Gastrocnemius medialis (tissue), 4 donors: Measurements from ENCODE around the gene ASIC1. TPM values are rescaled to one million over a fixed set of nuclear protein-coding genes. Genes with fewer than 3 reads are reported as not detected.

Experiments
- ATAC-seq, 2 donors: fragments of 150-250 bp; one replicate each; pipeline ENCODE4 v1.9.1; 2016
- DNase-seq, 2 donors: peaks; one replicate each; pipeline ENCODE4 v3.0.0-alpha.2; 2019
- H3K27ac ChIP-seq, 4 donors: fragments of 200-600 bp; sonication (generic); 1 replicate in 1 of 4; 2 replicates in 3 of 4; pipeline ENCODE4 v1.5.1; 2016 to 2018; ENCODE audit warnings: mild to moderate bottlenecking in 2 of 4, moderate library complexity in 1 of 4
- H3K27me3 ChIP-seq, 3 donors: fragments of 200-600 bp; sonication (generic) in 2 of 3; 1 replicate in 1 of 3; 2 replicates in 2 of 3; pipeline versions ENCODE4 v1.5.1 to v1.6.0; 2016 to 2019; ENCODE audit warnings: mild to moderate bottlenecking in 1 of 3, moderate library complexity in 1 of 3
- H3K36me3 ChIP-seq, 2 donors: fragments of 200-600 bp; sonication (generic) in 1 of 2; one replicate each; pipeline ENCODE4 v1.5.1; 2017 to 2018
- H3K4me1 ChIP-seq, 2 donors: fragments of 200-600 bp; sonication (generic) in 1 of 2; one replicate each; pipeline ENCODE4 v1.5.1; 2016 to 2017; ENCODE audit warnings: mild to moderate bottlenecking in 2 of 2
- H3K4me3 ChIP-seq, 4 donors: fragments of 200-600 bp; sonication (generic) in 3 of 4; 1 replicate in 1 of 4; 2 replicates in 3 of 4; pipeline ENCODE4 v1.5.1; 2016 to 2019; ENCODE audit warnings: mild to moderate bottlenecking in 2 of 4
- H3K9me3 ChIP-seq, 3 donors: fragments of 200-600 bp; sonication (generic) in 2 of 3; 1 replicate in 1 of 3; 2 replicates in 2 of 3; pipeline ENCODE4 v1.5.1; 2016 to 2019
- CTCF ChIP-seq, 5 experiments: fragments of 450-650 bp in 3 of 5; fragments of 200-600 bp in 2 of 5; sonication (generic) in 2 of 5; IDR thresholded peaks in 4 of 5; conservative IDR thresholded peaks in 1 of 5; 1 replicate in 4 of 5; 2 replicates in 1 of 5; pipeline ENCODE4 v1.5.1; 2016 to 2019; ENCODE audit warnings: antibody characterized with exemption in 5 of 5, mild to moderate bottlenecking in 3 of 5, moderate library complexity in 3 of 5
- POLR2A ChIP-seq, 2 donors: fragments of 450-650 bp; IDR thresholded peaks; one replicate each; pipeline ENCODE4 v1.6.1; 2017; ENCODE audit warnings: antibody characterized with exemption in 2 of 2, mild to moderate bottlenecking in 2 of 2, moderate library complexity in 2 of 2
- in situ Hi-C, 4 donors: fragments of 200-750 bp; cut with MboI; loops; one replicate each; pipeline versions ENCODE4 v1.15.0 to v1.8.0; 2017; ENCODE audit warnings: low sequenced_read_pairs in 4 of 4
- intact Hi-C: fragments of 100-400 bp; cut with DNase I; formaldehyde crosslinking; loops from one replicate; pipeline ENCODE4 v1.15.1; 2023; ENCODE audit warnings: low total_unique reads
- total RNA-seq, 4 donors: library from RNA; depleted of rRNA; stranded (reverse); fragments of >200 nt; gene quantifications; one replicate each; pipeline versions ENCODE4 v1.1.0 to v1.2.3, GENCODE V29; 2016

The ASIC1 gene
- total RNA-seq, 4 donors from 2014 or later = 0.15 to 0.53 TPM; not detected in 2

GRCh38 chr12:50103351-50103750, 46.0 kb downstream of the ASIC1 start:
- TF ChIP-seq POLR2A (IDR thresholded peaks at IDR 0.05) = no peak
- no peak for TF ChIP-seq CTCF (IDR thresholded peaks at IDR 0.05 in 4 of 5, conservative IDR thresholded peaks at IDR 0.05 in 1 of 5)
- in situ Hi-C loops = loop anchor here in 1 of 4 donors (10.0 kb wide), 1 partner anchor 61 kb away; the partner anchor contains the start of gene CERS5
- no peak for ATAC-seq
- Histone ChIP-seq H3K27me3 (no peaks in the 10 kb centered on the region), H3K4me1 (peaks cover 56 to 58% of the 10 kb centered on the region in 2 donors), H3K36me3 (peaks cover 0 to 24% of the 10 kb centered on the region in 2 donors), H3K4me3 (no peak overlapping the region), H3K9me3 (no peaks in the 10 kb centered on the region), H3K27ac (peak overlapping the region; percentile 92 to 95 (median 95))
- DNase-seq = no peak
- intact Hi-C loops = loop anchor here (1.0 kb wide), 1 partner anchor 14 kb away; no protein-coding TSS in a partner anchor

GRCh38 chr12:50103767-50104321, 46.4 kb downstream of the ASIC1 start, which contains the start of gene GPD1:
GPD1 (plus strand) TSS chr12:50104008; CDS start chr12:50104051, 43 bp downstream.
- Histone ChIP-seq H3K9me3 (no peaks in the 10 kb centered on the region), H3K27ac (peak within 1 kb of the TSS; percentile 92 to 95 (median 95)), H3K4me1 (peaks cover 61 to 62% of the 10 kb centered on the region in 2 donors), H3K27me3 (no peaks in the 10 kb centered on the region), H3K36me3 (peaks cover 0 to 19% of the 10 kb centered on the region in 2 donors), H3K4me3 (peak within 1 kb of the TSS; percentile 43 to 55 (median 51))
- intact Hi-C loops = loop anchor here (1.0 kb wide), 1 partner anchor 15 kb away; no protein-coding TSS in a partner anchor
- DNase-seq = peak; percentile 65 to 93
- TF ChIP-seq CTCF (IDR thresholded peaks at IDR 0.05 in 4 of 5, conservative IDR thresholded peaks at IDR 0.05 in 1 of 5) (peak in 1 of 5 experiments; percentile 27), POLR2A (IDR thresholded peaks at IDR 0.05) (peak; percentile 81 to 93)
- ATAC-seq = peak; percentile 75 to 78
- in situ Hi-C loops = loop anchor here in 1 of 4 donors (10.0 kb wide), 1 partner anchor 61 kb away; the partner anchor contains the start of gene CERS5

- Histone ChIP-seq H3K36me3 (peaks cover 0 to 11% of the 10 kb centered on the region in 2 donors), H3K4me1 (peaks cover 70% of the 10 kb centered on the region in 2 donors), H3K9me3 (no peaks in the 10 kb centered on the region), H3K4me3 (peak overlapping the region; percentile 43 to 55 (median 51)), H3K27ac (peak overlapping the region; percentile 92 to 95 (median 95)), H3K27me3 (no peaks in the 10 kb centered on the region)
- ATAC-seq = peak; percentile 46 to 60
- DNase-seq = peak; percentile 39 to 88
- in situ Hi-C loops (loop anchor here in 1 of 4 donors (10.0 kb wide), 1 partner anchor 60 kb away; the partner anchor contains the start of gene CERS5), intact Hi-C loops (no loop called here)
- TF ChIP-seq POLR2A (IDR thresholded peaks at IDR 0.05) (peak in 1 of 2 donors; percentile 21), CTCF (IDR thresholded peaks at IDR 0.05 in 4 of 5, conservative IDR thresholded peaks at IDR 0.05 in 1 of 5) (no peak)
Observed at GRCh38 chr12:50104417-50105366, 47.3 kb downstream of the ASIC1 start.

- Histone ChIP-seq H3K27ac (peak overlapping the region; percentile 92 to 95 (median 95)), H3K9me3 (no peaks in the 10 kb centered on the region), H3K4me3 (peak overlapping the region in 3 of 4 donors; percentile 43 to 55 (median 54)), H3K4me1 (peaks cover 82% of the 10 kb centered on the region in 2 donors), H3K27me3 (no peaks in the 10 kb centered on the region), H3K36me3 (peaks cover 0 to 6% of the 10 kb centered on the region in 2 donors)
- DNase-seq (no peak), ATAC-seq (no peak)
- no peak for TF ChIP-seq POLR2A (IDR thresholded peaks at IDR 0.05)
- TF ChIP-seq CTCF (IDR thresholded peaks at IDR 0.05 in 4 of 5, conservative IDR thresholded peaks at IDR 0.05 in 1 of 5) = no peak
- in situ Hi-C loops (loop anchor here in 1 of 4 donors (10.0 kb wide), 1 partner anchor 59 kb away; the partner anchor contains the start of gene CERS5), intact Hi-C loops (no loop called here)
Observed at GRCh38 chr12:50105913-50106450, 48.6 kb downstream of the ASIC1 start.
